Pancreas (tissue), 10 donors: ENCODE data around the gene MYOM1. TPM values are rescaled to one million over a fixed set of nuclear protein-coding genes. Genes with fewer than 3 reads are reported as not detected.

Experiments
- ATAC-seq, 4 donors: fragments of 200-7000 bp; cut with Tn5 transposase; one replicate each; pipeline versions ENCODE4 v1.8.0 to v1.9.1; 2020; ENCODE audit warnings: mild to moderate bottlenecking in 4 of 4, moderate library complexity in 4 of 4
- DNase-seq, 6 donors: peaks; one replicate each; pipeline ENCODE4 v3.0.0-alpha.2; 2020
- FAIRE-seq: peaks from 2 replicates; lab custom pipeline; 2012; peaks lifted over from hg19 to GRCh38; lab: Jason Lieb, UNC
- H3K27ac ChIP-seq, 4 donors: fragments of 200-600 bp; sonication (generic); 1 replicate in 3 of 4; 2 replicates in 1 of 4; pipeline versions ENCODE4 v1.5.0 to v1.8.0; 2020
- H3K27me3 ChIP-seq, 4 donors: fragments of 200-600 bp; one replicate each; pipeline ENCODE4 v1.8.0; 2021
- H3K36me3 ChIP-seq, 3 donors: fragments of 200-600 bp; sonication (generic) in 1 of 3; one replicate each; pipeline versions ENCODE4 v1.5.0 to v1.8.0; 2020 to 2021
- H3K4me1 ChIP-seq, 3 donors: fragments of 200-600 bp; one replicate each; pipeline ENCODE4 v1.8.0; 2021
- H3K4me3 ChIP-seq, 4 donors: fragments of 200-600 bp; sonication (generic) in 2 of 4; one replicate each; pipeline versions ENCODE4 v1.5.0 to v1.8.0; 2020 to 2021
- H3K9me3 ChIP-seq, 4 donors: fragments of 200-600 bp; one replicate each; pipeline ENCODE4 v1.8.0; 2021
- WGBS, 2 donors: extraction: QIAGEN DNeasy Blood & Tissue Kit; methylation state at CpG; one replicate each; pipeline ENCODE4 v1.1.7; 2013; 5-methylcytosine and 5-hydroxymethylcytosine counted together
- intact Hi-C, 3 donors: fragments of 100-400 bp; cut with DNase I; formaldehyde crosslinking; loops; one replicate each; pipeline versions ENCODE4 v1.11.1 to v1.14.2; 2022
- polyA plus RNA-seq, 2 donors: library from polyadenylated mRNA; stranded (reverse); fragments of 200-250 nt; gene quantifications; one replicate each; pipeline ENCODE4 v1.2.3, GENCODE V29; 2013
- total RNA-seq, 6 donors: library from RNA; stranded (reverse); fragmentation: NEBNext Ultra II Directional in 4 of 6; extraction: Animal tissue kit (Norgen Biotek cat#: 25700) in 4 of 6; gene quantifications; one replicate each; pipeline versions ENCODE4 v1.2.1 to v1.2.4, GENCODE V29; 2021 to 2023
- TF ChIP-seq, protein P1 (sequence below), 4 donors: fragments of 200-600 bp; sonication (generic) in 3 of 4; IDR thresholded peaks; one replicate each; pipeline versions ENCODE4 v1.5.0 to v1.8.0; 2021; ENCODE audit warnings: antibody characterized with exemption in 4 of 4
- donor health status: healthy with polysubstance abuse.
- donor health status: DM: no; HTN: no; CAD: no; lungs with moderate emphysema.
- donor health status: DM: no; HTN: no; CAD: no.
- donor health status: control.
- donor health status: control.
- donor health status: Bipolar disorder and iron deficiency.
- donor health status: DM: yes; HTN: yes; CAD: no.
- donor health status: DM: no; HTN: no; CAD: no.
- donor health status: DM: no; HTN: no; CAD: no.
- donor health status: DM: yes; HTN: yes; CAD: no.

The MYOM1 gene
- total and polyA plus RNA-seq, 8 donors = 4.7 to 18.2 (median 14.2) TPM

DNA sequence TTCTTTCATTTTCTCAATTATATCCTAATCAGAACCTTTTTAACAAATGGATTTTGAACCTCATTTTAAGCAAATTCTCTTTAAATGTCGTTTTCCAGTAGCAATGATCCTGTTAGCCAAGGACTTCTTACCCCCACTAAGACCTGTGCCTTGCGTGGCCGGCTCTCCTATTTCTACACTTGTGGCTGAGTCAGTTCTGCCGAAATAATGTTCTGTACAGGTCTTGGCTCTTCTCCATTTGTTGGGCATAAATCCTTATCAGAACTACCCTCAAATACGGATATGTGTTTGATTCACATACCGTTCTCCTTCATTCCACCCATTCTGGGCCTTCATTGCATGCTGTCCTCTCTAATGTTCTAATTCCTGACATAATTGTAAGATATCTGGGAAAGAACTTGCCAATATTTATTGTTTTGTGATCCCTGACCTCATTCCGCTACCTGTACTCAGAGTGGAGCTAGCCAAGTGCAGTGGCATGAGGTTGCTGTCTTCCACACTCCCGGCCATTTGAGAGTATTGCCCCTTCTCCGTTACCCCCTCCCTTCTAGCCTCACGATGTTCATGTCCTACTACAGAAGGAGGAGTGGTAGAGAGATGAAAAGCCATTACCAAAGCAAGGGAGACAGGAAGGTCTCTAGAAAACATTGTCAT is 78.7 kb downstream of the MYOM1 start:
- Histone ChIP-seq H3K27me3 (no peaks in the 10 kb centered on the region), H3K4me1 (peaks cover 5 to 8% (median 7%) of the 10 kb centered on the region in 3 donors), H3K36me3 (no peaks in the 10 kb centered on the region), H3K4me3 (no peak overlapping the region), H3K27ac (no peak overlapping the region), H3K9me3 (peaks cover 0 to 3% (median 0%) of the 10 kb centered on the region in 4 donors)
- intact Hi-C loops = no loop called here
- 52 to 67% methylated on average over 10 of the region's 10 CpGs for WGBS, 2 donors
- no peak for DNase-seq
- FAIRE-seq = no peak
- TF ChIP-seq, protein P1, sequence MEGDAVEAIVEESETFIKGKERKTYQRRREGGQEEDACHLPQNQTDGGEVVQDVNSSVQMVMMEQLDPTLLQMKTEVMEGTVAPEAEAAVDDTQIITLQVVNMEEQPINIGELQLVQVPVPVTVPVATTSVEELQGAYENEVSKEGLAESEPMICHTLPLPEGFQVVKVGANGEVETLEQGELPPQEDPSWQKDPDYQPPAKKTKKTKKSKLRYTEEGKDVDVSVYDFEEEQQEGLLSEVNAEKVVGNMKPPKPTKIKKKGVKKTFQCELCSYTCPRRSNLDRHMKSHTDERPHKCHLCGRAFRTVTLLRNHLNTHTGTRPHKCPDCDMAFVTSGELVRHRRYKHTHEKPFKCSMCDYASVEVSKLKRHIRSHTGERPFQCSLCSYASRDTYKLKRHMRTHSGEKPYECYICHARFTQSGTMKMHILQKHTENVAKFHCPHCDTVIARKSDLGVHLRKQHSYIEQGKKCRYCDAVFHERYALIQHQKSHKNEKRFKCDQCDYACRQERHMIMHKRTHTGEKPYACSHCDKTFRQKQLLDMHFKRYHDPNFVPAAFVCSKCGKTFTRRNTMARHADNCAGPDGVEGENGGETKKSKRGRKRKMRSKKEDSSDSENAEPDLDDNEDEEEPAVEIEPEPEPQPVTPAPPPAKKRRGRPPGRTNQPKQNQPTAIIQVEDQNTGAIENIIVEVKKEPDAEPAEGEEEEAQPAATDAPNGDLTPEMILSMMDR (IDR thresholded peaks at IDR 0.05) = no peak
- peak in 3 of 4 donors; percentile 35 to 75 (median 35) for ATAC-seq

DNA sequence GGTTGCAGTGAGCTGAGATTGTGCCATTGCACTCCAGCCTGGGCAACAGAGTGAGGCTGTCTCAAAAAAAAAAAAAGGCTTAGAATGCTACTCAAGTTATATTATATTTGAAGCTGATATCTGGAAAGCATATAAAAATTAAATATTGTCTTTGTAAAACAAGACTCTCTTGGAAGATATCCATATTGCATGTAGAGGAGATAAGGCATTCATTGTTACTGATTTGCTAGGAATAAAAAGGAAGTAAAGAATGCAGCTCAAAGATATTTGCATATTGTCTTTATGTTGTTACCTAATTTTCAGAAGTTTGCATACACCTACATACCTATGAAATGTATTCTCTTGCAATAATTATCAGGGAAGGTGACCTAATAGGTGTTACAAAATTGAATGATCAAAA is 79.4 kb downstream of the MYOM1 start:
- FAIRE-seq = no peak
- no peak overlapping the region for H3K27ac ChIP-seq
- no peak overlapping the region for H3K4me3 ChIP-seq
- peaks cover 5 to 8% (median 7%) of the 10 kb centered on the region in 3 donors for H3K4me1 ChIP-seq
- no peak for DNase-seq
- TF ChIP-seq, protein P1 (IDR thresholded peaks at IDR 0.05) = no peak
- H3K27me3 ChIP-seq = no peaks in the 10 kb centered on the region
- H3K9me3 ChIP-seq = peaks cover 0 to 3% (median 0%) of the 10 kb centered on the region in 4 donors
- no peaks in the 10 kb centered on the region for H3K36me3 ChIP-seq
- peak in 2 of 4 donors; percentile 38 to 55 for ATAC-seq
- intact Hi-C loops = no loop called here

DNA sequence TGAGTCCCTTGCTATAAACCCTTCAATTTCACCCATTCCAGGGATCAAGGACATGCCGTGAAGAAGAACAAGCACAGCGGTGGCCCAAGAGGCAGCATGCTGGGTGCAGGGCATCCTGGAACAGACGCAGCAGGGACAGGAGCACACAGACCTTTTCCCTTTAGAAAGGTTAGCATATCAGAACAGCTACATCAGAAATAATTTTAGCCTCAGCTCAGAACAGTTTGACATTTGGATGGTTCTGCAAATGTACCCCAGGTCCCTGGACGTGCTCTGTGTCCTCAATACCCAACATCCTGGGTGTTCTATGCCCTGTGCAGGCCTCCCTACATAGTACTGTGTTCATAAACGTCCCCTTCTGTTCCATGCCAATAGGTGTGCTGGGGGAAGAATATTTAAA is 80.4 kb downstream of the MYOM1 start:
- intact Hi-C loops = loop anchor here in 1 of 3 donors (10.0 kb wide), 1 partner anchor 215 kb away; no protein-coding TSS in a partner anchor
- no peak for ATAC-seq
- Histone ChIP-seq H3K36me3 (no peaks in the 10 kb centered on the region), H3K4me3 (no peak overlapping the region), H3K27me3 (no peaks in the 10 kb centered on the region), H3K9me3 (peaks cover 0 to 3% (median 0%) of the 10 kb centered on the region in 4 donors), H3K4me1 (peaks cover 5 to 8% (median 7%) of the 10 kb centered on the region in 3 donors), H3K27ac (no peak overlapping the region)
- TF ChIP-seq, protein P1 (IDR thresholded peaks at IDR 0.05) = no peak
- no peak for DNase-seq
- 91 to 94% methylated on average over 5 of the region's 5 CpGs for WGBS, 2 donors
- FAIRE-seq = no peak

DNA sequence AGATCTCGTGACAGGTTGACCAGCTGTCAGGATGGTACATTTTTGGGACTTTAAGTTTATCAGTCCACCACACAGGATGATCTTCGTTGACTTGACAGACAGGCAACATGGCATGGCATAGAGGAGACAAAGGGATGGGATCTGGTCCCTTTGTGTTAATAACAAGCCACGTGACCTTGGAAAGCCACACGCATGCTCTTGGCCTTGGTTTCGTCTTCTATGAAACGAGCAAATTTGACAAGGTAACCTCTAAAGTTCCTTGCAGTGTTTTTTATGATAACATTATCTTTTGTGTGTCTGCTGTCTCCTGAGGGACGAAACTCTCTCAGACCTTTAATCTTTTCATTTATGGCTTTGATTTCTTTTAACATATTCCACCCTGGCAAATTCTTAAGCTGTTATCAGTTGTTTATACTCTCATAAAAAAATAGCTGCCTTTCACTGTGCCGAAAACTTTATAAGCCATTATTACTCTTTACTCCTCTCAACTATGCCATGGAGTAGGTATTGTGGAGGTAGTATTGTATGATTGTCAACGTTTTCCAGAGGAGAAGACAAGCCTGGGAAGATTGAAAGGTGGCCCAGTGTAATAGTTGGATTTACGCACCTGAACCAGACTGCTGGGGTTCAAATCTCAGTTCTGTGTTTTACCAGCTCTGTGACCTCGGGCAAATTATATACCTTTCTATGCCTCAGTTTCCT is 81.3 kb downstream of the MYOM1 start:
- H3K36me3 ChIP-seq = no peaks in the 10 kb centered on the region
- H3K4me1 ChIP-seq = peaks cover 5 to 8% (median 7%) of the 10 kb centered on the region in 3 donors
- H3K4me3 ChIP-seq = no peak overlapping the region
- no peak for FAIRE-seq
- peaks cover 0 to 3% (median 0%) of the 10 kb centered on the region in 4 donors for H3K9me3 ChIP-seq
- intact Hi-C loops = loop anchor here in 1 of 3 donors (10.0 kb wide), 1 partner anchor 214 kb away; no protein-coding TSS in a partner anchor
- no peak overlapping the region for H3K27ac ChIP-seq
- DNase-seq = no peak
- TF ChIP-seq, protein P1 (IDR thresholded peaks at IDR 0.05) = no peak
- H3K27me3 ChIP-seq = no peaks in the 10 kb centered on the region
- peak in 3 of 4 donors; percentile 43 to 60 (median 52) for ATAC-seq
- WGBS, 2 donors = 49 to 52% methylated on average over 11 of the region's 11 CpGs
